GM12892 (cell line): Measurements from ENCODE around the gene CDCA8.

Experiments
- POLR2A ChIP-seq: IDR thresholded peaks from 2 replicates; pipeline ENCODE4 v1.6.1; 2011; ENCODE audit warnings: low read depth, low read length, control low read depth
- POLR2AphosphoS5 ChIP-seq: IDR thresholded peaks from 2 replicates; pipeline ENCODE4 v1.6.1; 2011; ENCODE audit warnings: low read depth, low read length, control low read depth
- TAF1 ChIP-seq: IDR thresholded peaks from 2 replicates; pipeline ENCODE4 v1.6.1; 2011; ENCODE audit warnings: low read depth, mild to moderate bottlenecking, control low read depth, low read length, borderline replicate concordance

DNA sequence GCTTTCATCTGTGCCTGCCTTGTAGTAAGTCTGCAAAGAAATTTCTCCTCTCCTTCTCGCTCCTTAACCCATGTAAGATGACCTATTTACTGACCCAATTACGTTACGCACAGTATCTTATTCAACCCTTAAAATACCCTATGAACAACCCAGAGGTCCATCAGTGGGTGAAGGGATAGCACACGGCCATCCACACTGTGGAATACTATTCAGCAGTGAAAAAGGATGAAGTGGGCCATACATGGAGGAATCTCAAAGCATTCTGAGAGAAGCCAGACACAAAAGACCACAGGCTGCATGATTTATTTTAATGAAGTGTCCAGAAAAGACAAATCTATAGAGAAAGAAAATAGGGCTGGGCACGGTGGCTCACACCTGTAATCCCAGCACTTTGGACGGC, 33.8 kb upstream of the CDCA8 start:
- TF ChIP-seq POLR2AphosphoS5, result no peak
- TF ChIP-seq POLR2A, result no peak
- no peak for TF ChIP-seq TAF1
